HG03378 (cell line): Measurements from ENCODE around the gene DENND1A.
"Not testable (repeated sequence)": the region's sequence is repeated elsewhere in the genome, so short reads cannot be mapped to it uniquely, and the experiment has no call there.

Experiments used
- ATAC-seq: cut with Tn5 transposase; IDR thresholded peaks from one replicate; pipeline ENCODE4 v1.9.1; 2021; ENCODE audit warnings: mild to moderate bottlenecking, moderate library complexity; ENCODE audit not compliant: unreplicated experiment

The DENND1A gene

GRCh38 chr9:123336959-123337358, 593.0 kb downstream of the DENND1A start:
- no peak for ATAC-seq

GRCh38 chr9:123336449-123336848, 593.5 kb downstream of the DENND1A start:
- ATAC-seq = no peak

DNA sequence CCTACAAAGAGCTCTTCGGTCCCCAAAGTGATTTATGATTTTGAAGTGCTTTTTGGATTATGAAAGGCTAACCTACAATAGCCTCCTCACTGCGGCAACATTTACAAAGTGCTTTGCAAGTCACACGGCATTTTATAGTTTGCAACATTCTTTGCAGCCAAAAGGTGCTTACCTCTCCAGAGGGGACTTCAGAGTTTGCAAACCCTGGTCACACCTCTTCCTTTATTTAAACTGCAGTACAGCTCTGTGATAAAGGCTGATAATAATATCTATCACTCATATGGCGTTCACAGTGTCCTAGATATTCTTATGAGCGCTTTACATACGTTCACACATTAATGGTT, 594.0 kb downstream of the DENND1A start:
- ATAC-seq = no peak

DNA sequence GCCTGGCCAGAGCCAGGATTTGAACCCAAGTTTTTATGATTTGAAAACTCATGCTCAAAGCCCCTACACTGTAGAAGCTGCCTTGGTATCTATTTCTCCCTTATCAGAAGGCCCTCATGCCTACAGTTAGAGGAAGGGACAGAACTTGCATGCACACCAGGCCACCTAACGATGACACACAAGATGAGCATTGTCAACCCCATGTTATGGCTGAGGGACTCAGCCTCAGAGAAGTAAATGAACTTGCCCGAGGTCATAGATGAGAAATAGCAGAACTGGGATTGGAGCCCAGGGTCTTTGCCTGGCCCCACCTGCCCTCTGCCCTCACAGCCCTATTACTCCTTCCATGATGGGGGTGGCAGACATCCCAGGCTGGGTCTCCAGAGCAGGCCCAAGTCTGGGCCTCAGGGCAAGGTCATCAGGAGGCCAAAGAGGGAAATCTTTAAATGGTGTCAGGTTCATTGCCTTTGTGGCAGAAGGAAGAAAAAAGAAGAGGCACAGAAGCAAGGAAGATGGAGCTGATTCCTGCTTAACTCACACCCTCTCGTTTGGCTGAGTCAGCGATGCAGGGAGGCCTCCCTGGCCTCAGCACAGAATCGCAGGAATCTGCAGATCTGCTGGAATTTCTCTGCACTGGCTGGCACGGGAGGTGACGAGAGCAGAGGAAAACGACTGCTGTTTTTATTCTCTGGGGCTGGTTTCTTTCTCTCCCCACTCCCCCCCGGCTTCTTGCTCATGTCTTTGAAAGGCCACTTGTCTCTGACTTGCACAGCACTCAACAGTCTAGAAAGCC, 594.5 kb downstream of the DENND1A start:
- ATAC-seq = no peak

GRCh38 chr9:123334639-123335038, 595.3 kb downstream of the DENND1A start:
- no peak for ATAC-seq

GRCh38 chr9:123333058-123333669, 596.8 kb downstream of the DENND1A start:
- ATAC-seq = not testable (repeated sequence)

DNA sequence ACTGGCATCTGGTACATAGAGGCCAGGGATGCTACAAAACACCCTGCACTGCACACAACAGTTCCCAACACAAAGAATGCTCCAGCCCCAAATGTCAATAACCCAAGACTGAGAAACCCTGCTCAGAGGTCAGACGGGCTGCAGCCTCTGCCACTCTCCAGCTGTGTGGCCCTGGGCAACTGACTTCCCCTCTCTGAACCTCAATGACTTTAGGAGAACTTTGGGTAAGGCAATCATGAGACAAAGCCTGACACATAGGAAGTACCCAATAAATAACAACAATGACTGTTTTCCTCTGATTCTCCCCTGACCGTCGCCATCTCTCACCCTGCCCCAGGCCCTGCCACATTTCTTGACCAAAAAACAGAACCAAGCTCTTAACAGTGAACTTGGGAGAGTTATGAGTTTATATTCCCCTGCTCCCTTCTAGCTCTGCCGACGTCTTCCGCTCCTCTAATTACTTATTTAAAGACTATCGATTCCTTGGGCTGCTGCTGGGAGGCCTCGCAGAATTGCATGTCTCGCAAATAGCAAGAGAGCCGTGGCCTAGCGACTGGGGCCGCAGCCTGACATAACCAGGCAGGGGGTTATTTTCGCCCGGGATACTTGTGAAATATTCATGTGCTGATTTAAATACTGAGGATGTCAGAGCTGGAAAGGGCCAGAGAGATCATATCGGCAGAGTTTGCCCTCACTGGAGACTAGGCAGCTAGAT, 598.4 kb downstream of the DENND1A start:
- ATAC-seq = no peak
